ENCODE results near the gene RNF222.

Gene RNF222

DNA sequence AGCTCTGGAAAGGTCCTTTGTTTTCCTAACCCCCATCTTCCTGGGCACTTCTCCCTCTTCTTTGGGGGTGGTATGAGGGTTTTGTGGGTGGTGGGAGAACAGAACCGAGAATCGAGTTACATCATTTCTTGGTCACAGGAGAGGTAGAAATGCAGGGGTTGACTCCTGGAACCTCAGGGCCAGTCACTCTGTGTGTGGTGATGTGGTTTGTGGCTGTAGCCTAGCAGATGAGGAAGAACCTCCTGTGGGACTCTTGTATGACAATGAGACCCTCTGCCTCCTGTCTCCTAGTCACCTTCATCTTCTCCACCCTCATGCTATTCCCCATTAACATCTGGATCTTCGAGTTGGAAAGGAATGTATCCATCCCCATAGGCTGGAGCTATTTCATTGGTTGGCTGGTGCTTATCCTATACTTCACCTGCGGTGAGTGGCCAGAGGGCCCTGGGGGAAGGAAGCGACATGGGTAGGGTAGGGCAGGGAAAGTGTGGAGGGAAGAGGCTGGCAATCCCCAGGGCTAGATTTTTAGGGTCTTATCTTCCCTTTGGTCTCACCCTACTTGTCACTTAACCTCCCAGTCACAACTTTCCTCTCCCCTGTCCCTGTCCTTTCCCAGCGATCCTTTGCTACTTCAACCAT, 52.5 kb downstream of the RNF222 start:
- no peak for DNase-seq (ENCODE audit: low spot score)

DNA sequence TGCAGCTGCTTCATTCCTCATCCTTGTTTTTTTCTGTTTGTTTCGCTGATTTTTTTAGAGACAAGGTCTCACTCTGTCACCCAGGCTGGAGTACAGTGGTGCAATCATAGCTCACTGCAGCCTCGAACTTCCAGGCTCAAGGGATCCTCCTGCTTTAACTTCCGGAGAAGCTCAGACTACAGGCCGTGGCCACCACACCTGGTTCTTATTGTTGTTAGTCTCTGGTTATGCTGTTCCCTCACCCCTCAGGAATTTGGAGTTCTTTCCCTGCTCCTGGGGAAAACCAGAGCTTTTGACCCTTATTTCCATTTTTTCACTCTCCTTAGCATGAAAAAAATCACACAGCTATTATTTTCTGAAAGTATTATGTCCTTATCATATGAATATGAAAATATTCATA, 56.2 kb downstream of the RNF222 start:
- peak; percentile 63 for DNase-seq (ENCODE audit: low spot score)
